Ovary (tissue), 3 donors: ENCODE results near the gene CNTNAP4.

ENCODE experiments used
- EP300 ChIP-seq: sonication (generic); formaldehyde crosslinking; IDR thresholded peaks from one replicate; pipeline ENCODE4 v1.6.1; 2017; ENCODE audit warnings: antibody characterized with exemption
- POLR2A ChIP-seq: fragments of 450-650 bp; IDR thresholded peaks from one replicate; pipeline ENCODE4 v1.6.1; 2017; ENCODE audit warnings: antibody characterized with exemption, mild to moderate bottlenecking, moderate library complexity
- TF ChIP-seq, protein P1 (sequence below), 3 donors: fragments of 450-650 bp in 2 of 3; fragments of 200-600 bp in 1 of 3; IDR thresholded peaks; one replicate each; pipeline versions ENCODE4 v1.5.1 to v1.8.0; 2016 to 2022; ENCODE audit warnings: antibody characterized with exemption in 3 of 3, mild to moderate bottlenecking in 1 of 3
- donor health status: DM: no; HTN: no; CAD: no.

DNA sequence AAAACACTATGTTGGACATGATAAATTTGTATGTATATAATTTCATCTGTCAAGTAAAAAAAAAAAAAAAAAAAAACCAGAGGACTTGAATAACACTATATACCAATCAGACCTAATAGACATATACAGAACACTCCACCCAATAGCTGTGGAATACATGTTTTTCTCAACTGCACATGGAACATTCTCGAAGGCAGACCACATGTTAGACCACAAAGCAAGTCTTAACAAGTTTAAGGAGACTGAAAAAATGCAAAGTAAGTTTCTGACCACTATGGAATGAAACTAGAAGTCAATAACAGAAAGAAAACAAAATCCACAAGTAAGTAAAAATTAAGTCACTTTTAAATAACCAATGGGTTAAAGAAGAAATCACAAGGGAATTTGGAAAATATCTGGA lies 8.4 kb upstream of the CNTNAP4 start:
- TF ChIP-seq EP300 = no peak
- TF ChIP-seq POLR2A = no peak
- TF ChIP-seq, protein P1, sequence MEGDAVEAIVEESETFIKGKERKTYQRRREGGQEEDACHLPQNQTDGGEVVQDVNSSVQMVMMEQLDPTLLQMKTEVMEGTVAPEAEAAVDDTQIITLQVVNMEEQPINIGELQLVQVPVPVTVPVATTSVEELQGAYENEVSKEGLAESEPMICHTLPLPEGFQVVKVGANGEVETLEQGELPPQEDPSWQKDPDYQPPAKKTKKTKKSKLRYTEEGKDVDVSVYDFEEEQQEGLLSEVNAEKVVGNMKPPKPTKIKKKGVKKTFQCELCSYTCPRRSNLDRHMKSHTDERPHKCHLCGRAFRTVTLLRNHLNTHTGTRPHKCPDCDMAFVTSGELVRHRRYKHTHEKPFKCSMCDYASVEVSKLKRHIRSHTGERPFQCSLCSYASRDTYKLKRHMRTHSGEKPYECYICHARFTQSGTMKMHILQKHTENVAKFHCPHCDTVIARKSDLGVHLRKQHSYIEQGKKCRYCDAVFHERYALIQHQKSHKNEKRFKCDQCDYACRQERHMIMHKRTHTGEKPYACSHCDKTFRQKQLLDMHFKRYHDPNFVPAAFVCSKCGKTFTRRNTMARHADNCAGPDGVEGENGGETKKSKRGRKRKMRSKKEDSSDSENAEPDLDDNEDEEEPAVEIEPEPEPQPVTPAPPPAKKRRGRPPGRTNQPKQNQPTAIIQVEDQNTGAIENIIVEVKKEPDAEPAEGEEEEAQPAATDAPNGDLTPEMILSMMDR (IDR thresholded peaks at IDR 0.05) = no peak
